ENCODE data around the gene LARGE2. TPM values are rescaled to one million over a fixed set of nuclear protein-coding genes. Genes with fewer than 3 reads are reported as not detected.

The LARGE2 gene
- total RNA-seq, 2 experiments from 2014 or later: 0.54 to 0.64 TPM

GRCh38 chr11:45933131-45933831 is 10.8 kb downstream of the LARGE2 start:
- Mint-ChIP-seq H3K36me3 (peaks cover 4% of the 10 kb centered on the region), H3K27ac (no peak overlapping the region), H3K4me3 (no peak overlapping the region), H3K27me3 (no peaks in the 10 kb centered on the region), H3K4me1 (peaks cover 17% of the 10 kb centered on the region), H3K9me3 (ENCODE audit: low read depth) (no peaks in the 10 kb centered on the region)
- CTCF ChIA-PET: no interaction called here
- no peak for ATAC-seq
- no peak for DNase-seq

GRCh38 chr11:45933846-45934579 is 11.6 kb downstream of the LARGE2 start:
- DNase-seq (no peak), ATAC-seq (no peak)
- Mint-ChIP-seq H3K4me3 (no peak overlapping the region), H3K27ac (no peak overlapping the region), H3K9me3 (ENCODE audit: low read depth) (no peaks in the 10 kb centered on the region), H3K36me3 (peaks cover 4% of the 10 kb centered on the region), H3K4me1 (peaks cover 17% of the 10 kb centered on the region), H3K27me3 (no peaks in the 10 kb centered on the region)
- CTCF ChIA-PET: interaction anchor here (0.7 kb wide), 1 partner anchor 1017 kb away, joined by 3 read pairs; no protein-coding TSS in a partner anchor

- no peaks in the 10 kb centered on the region for H3K9me3 Mint-ChIP-seq (ENCODE audit: low read depth)
- H3K27ac Mint-ChIP-seq: no peak overlapping the region
- H3K27me3 Mint-ChIP-seq: no peaks in the 10 kb centered on the region
- peaks cover 4% of the 10 kb centered on the region for H3K36me3 Mint-ChIP-seq
- ATAC-seq (no peak), DNase-seq (no peak)
- H3K4me3 Mint-ChIP-seq: no peak overlapping the region
- CTCF ChIA-PET: interaction anchor here (0.7 kb wide), 2 partner anchors 126 to 1017 kb away, joined by 3 read pairs; no protein-coding TSS in a partner anchor
- H3K4me1 Mint-ChIP-seq: peaks cover 13% of the 10 kb centered on the region
Observed at GRCh38 chr11:45934580-45935318, 12.3 kb downstream of the LARGE2 start.

GRCh38 chr11:45935349-45936064 is 13.1 kb downstream of the LARGE2 start:
- H3K9me3 Mint-ChIP-seq (ENCODE audit: low read depth): no peaks in the 10 kb centered on the region
- DNase-seq (no peak), ATAC-seq (no peak)
- CTCF ChIA-PET: interaction anchor here (0.7 kb wide), 1 partner anchor 126 kb away, joined by 3 read pairs; no protein-coding TSS in a partner anchor
- H3K27ac Mint-ChIP-seq: no peak overlapping the region
- no peaks in the 10 kb centered on the region for H3K27me3 Mint-ChIP-seq
- H3K4me3 Mint-ChIP-seq: no peak overlapping the region
- H3K4me1 Mint-ChIP-seq: peaks cover 5% of the 10 kb centered on the region
- H3K36me3 Mint-ChIP-seq: peaks cover 4% of the 10 kb centered on the region

GRCh38 chr11:45936511-45937054 is 14.1 kb downstream of the LARGE2 start:
- no peak overlapping the region for H3K4me3 Mint-ChIP-seq
- H3K27ac Mint-ChIP-seq: no peak overlapping the region
- no peaks in the 10 kb centered on the region for H3K27me3 Mint-ChIP-seq
- peaks cover 4% of the 10 kb centered on the region for H3K36me3 Mint-ChIP-seq
- ATAC-seq (no peak), DNase-seq (no peak)
- no peaks in the 10 kb centered on the region for H3K4me1 Mint-ChIP-seq
- CTCF ChIA-PET: interaction anchor here (1.2 kb wide), 1 partner anchor 9 kb away, joined by 3 read pairs; no protein-coding TSS in a partner anchor
- no peaks in the 10 kb centered on the region for H3K9me3 Mint-ChIP-seq (ENCODE audit: low read depth)

GRCh38 chr11:45937916-45938315 is 15.5 kb downstream of the LARGE2 start:
- H3K4me1 Mint-ChIP-seq: no peaks in the 10 kb centered on the region
- no peaks in the 10 kb centered on the region for H3K27me3 Mint-ChIP-seq

GRCh38 chr11:45939836-45940235 is 17.4 kb downstream of the LARGE2 start:
- H3K9me3 Mint-ChIP-seq (ENCODE audit: low read depth): no peaks in the 10 kb centered on the region
- H3K27ac Mint-ChIP-seq: no peak overlapping the region
- H3K4me1 Mint-ChIP-seq: no peaks in the 10 kb centered on the region
- no peak overlapping the region for H3K4me3 Mint-ChIP-seq
- CTCF ChIA-PET: interaction anchor here (1.0 kb wide), 1 partner anchor 67 kb away, joined by 3 read pairs; no protein-coding TSS in a partner anchor
- peaks cover 3% of the 10 kb centered on the region for H3K36me3 Mint-ChIP-seq
- H3K27me3 Mint-ChIP-seq: no peaks in the 10 kb centered on the region
- ATAC-seq: no peak
- DNase-seq: no peak

More at GRCh38 chr11:45937916-45938315, 15.5 kb downstream of the LARGE2 start:
- H3K27ac Mint-ChIP-seq: no peak overlapping the region
- H3K9me3 Mint-ChIP-seq (ENCODE audit: low read depth): no peaks in the 10 kb centered on the region
- peaks cover 3% of the 10 kb centered on the region for H3K36me3 Mint-ChIP-seq
- ATAC-seq (no peak), DNase-seq (no peak)
- no peak overlapping the region for H3K4me3 Mint-ChIP-seq
- CTCF ChIA-PET: no interaction called here

- Mint-ChIP-seq H3K27ac (no peak overlapping the region), H3K4me1 (no peaks in the 10 kb centered on the region), H3K27me3 (no peaks in the 10 kb centered on the region), H3K9me3 (ENCODE audit: low read depth) (no peaks in the 10 kb centered on the region), H3K36me3 (peaks cover 8% of the 10 kb centered on the region), H3K4me3 (no peak overlapping the region)
- CTCF ChIA-PET: no interaction called here
- no peak for DNase-seq
- ATAC-seq: no peak
Observed at GRCh38 chr11:45941285-45941684, 18.8 kb downstream of the LARGE2 start.

GRCh38 chr11:45942381-45942780 is 19.9 kb downstream of the LARGE2 start:
- CTCF ChIA-PET: no interaction called here
- Mint-ChIP-seq H3K4me3 (no peak overlapping the region), H3K27ac (no peak overlapping the region), H3K27me3 (no peaks in the 10 kb centered on the region), H3K9me3 (ENCODE audit: low read depth) (no peaks in the 10 kb centered on the region), H3K4me1 (no peaks in the 10 kb centered on the region), H3K36me3 (peaks cover 8% of the 10 kb centered on the region)
- ATAC-seq (no peak), DNase-seq (no peak)

GRCh38 chr11:45945397-45945999 is 23.0 kb downstream of the LARGE2 start:
- Mint-ChIP-seq H3K27ac (no peak overlapping the region), H3K4me3 (no peak overlapping the region), H3K9me3 (ENCODE audit: low read depth) (no peaks in the 10 kb centered on the region), H3K27me3 (no peaks in the 10 kb centered on the region), H3K4me1 (no peaks in the 10 kb centered on the region), H3K36me3 (peaks cover 9% of the 10 kb centered on the region)
- no peak for ATAC-seq
- DNase-seq: no peak
- CTCF ChIA-PET: no interaction called here

- no peak for DNase-seq
- Mint-ChIP-seq H3K4me3 (no peak overlapping the region), H3K4me1 (no peaks in the 10 kb centered on the region)
Observed at GRCh38 chr11:45947885-45948284, 25.4 kb downstream of the LARGE2 start.

GRCh38 chr11:45948356-45948755 is 25.9 kb downstream of the LARGE2 start:
- no peaks in the 10 kb centered on the region for H3K27me3 Mint-ChIP-seq
- peaks cover 13% of the 10 kb centered on the region for H3K36me3 Mint-ChIP-seq
- no peak overlapping the region for H3K4me3 Mint-ChIP-seq
- ATAC-seq (no peak), DNase-seq (no peak)
- CTCF ChIA-PET: interaction anchor here (1.0 to 2.1 kb wide), 2 partner anchors 17 to 127 kb away, joined by 3 to 9 read pairs; no protein-coding TSS in a partner anchor
- no peaks in the 10 kb centered on the region for H3K4me1 Mint-ChIP-seq
- no peak overlapping the region for H3K27ac Mint-ChIP-seq
- no peaks in the 10 kb centered on the region for H3K9me3 Mint-ChIP-seq (ENCODE audit: low read depth)

More at GRCh38 chr11:45947885-45948284, 25.4 kb downstream of the LARGE2 start:
- Mint-ChIP-seq H3K27me3 (no peaks in the 10 kb centered on the region), H3K9me3 (ENCODE audit: low read depth) (no peaks in the 10 kb centered on the region), H3K36me3 (peaks cover 10% of the 10 kb centered on the region), H3K27ac (no peak overlapping the region)
- CTCF ChIA-PET: interaction anchor here (2.1 kb wide), 1 partner anchor 17 kb away, joined by 9 read pairs; no protein-coding TSS in a partner anchor
- no peak for ATAC-seq

Measured in activated CD8-positive, alpha-beta memory T cell treated with anti-CD3 and anti-CD28 coated beads, Interleukin-2, amount 10 ng/mL, durations not matched to agents 7 days and 5 days (primary cell).